Temporal lobe (tissue), 2 donors: Measurements from ENCODE around the gene PHOX2B. TPM values are rescaled to one million over a fixed set of nuclear protein-coding genes. Genes with fewer than 3 reads are reported as not detected.

Source experiments
- small RNA-seq: library from RNA; depleted of rRNA; stranded (forward); fragments of <200 nt; gene quantifications from one replicate; pipeline ENCODE3, GENCODE V24; 2014; ENCODE audit warnings: low replicate concordance
- total RNA-seq: library from RNA; depleted of rRNA; stranded (reverse); fragments of >200 nt; gene quantifications from one replicate; pipeline ENCODE4 v1.2.3, GENCODE V29; 2014

The PHOX2B gene
- total RNA-seq, 1 donor from 2014 or later: not detected

Small RNAs within 50 kb of the gene (small RNA-seq; reads per million reads assigned to genes)
- gene RNU1-49P: not detected

Other genes starting within 250 kb of the PHOX2B start
- 117 TPM for gene LIMCH1, start 210.6 kb downstream of the PHOX2B start, total RNA-seq
- gene TMEM33, start 186.7 kb upstream of the PHOX2B start, total RNA-seq: 38.4 TPM
- under 0.01 TPM for gene DCAF4L1, start 233.0 kb upstream of the PHOX2B start, total RNA-seq
- 92.9 TPM for gene SLC30A9, start 241.8 kb upstream of the PHOX2B start, total RNA-seq